Central memory CD4-positive, alpha-beta T cell (primary cell): ENCODE results near the gene ARHGAP45.
"Not testable (repeated sequence)": the region's sequence is repeated elsewhere in the genome, so short reads cannot be mapped to it uniquely, and the experiment has no call there.

Experiments used
- DNase-seq: peaks from one replicate; pipeline ENCODE4 v3.0.0; 2022

ARHGAP45 gene

GRCh38 chr19:1105008-1105872 is 38.3 kb downstream of the ARHGAP45 start:
- DNase-seq, result no peak

- DNase-seq, result no peak
Measured at GRCh38 chr19:1105873-1106840, 39.2 kb downstream of the ARHGAP45 start.

DNA sequence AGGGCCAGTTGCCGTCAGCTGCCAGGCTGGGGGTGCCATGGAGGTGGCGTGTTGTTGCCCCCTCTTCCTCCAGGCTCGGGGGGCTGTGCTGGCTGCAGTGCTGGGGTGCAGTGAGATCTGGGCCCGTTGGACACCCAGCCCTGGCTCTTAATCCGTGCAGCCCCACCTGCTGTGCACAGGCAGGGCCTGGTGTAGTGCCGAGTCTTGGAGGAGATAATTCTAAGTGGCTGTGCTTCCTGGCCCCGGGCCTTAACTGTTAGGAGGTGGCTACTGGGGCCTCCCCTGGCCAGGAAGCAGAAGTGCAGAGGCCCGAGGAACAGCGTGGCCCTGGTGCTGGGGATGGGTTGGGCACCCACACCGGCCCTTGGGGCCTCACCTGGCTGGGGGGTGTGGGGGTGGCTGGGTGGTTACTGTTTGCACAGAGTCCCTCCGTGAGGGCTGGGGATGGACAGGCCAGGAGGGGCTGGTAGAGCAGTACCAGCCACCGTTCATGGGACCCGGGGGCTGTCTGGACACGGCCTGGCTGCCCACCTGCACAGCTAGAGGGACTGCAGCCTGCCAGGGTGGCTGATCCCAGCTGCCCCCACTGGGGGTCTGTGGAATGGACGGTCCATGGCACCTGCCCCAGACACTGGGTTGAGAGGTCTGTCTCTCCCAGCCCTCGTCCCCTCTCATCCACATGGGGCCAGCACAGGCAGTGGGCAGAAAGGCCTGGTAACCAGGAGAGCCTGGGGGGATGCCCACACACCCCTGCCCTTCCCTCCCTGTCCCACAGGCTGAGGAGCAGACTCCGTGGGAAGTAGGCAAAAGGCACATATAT is 40.1 kb downstream of the ARHGAP45 start:
- DNase-seq, result no peak

DNA sequence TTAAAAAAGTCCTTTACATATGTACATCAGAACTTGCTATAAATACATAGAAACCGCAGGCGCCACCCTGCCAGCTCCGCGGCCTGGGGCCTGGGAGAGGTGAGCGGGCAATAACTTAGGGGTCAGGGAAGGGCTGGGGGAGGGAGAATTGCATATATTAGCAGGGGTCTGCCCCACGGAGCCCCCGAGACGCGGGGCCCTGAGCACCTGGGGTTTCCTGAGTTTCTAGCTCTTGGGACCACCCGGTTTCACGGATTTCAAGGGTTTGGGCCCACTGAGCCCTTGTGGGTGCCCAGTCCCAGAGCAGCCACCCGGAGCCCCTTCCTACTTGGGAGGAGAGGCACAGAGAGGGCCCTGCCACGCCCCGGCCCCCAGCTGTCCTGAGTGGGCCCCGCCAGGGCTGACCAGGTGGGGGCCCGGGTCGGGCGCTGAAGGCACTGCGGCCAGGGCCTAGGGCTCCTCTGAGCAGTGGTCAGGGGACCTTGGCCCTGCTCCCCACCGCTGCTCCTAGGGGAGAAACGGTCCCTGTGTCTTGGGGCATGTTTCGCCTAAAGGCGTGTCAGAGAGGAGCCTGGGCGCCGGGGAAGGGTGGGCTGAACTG is 40.8 kb downstream of the ARHGAP45 start:
- DNase-seq, result no peak

- DNase-seq, result no peak
Measured at GRCh38 chr19:1108291-1109031, 41.5 kb downstream of the ARHGAP45 start.

DNA sequence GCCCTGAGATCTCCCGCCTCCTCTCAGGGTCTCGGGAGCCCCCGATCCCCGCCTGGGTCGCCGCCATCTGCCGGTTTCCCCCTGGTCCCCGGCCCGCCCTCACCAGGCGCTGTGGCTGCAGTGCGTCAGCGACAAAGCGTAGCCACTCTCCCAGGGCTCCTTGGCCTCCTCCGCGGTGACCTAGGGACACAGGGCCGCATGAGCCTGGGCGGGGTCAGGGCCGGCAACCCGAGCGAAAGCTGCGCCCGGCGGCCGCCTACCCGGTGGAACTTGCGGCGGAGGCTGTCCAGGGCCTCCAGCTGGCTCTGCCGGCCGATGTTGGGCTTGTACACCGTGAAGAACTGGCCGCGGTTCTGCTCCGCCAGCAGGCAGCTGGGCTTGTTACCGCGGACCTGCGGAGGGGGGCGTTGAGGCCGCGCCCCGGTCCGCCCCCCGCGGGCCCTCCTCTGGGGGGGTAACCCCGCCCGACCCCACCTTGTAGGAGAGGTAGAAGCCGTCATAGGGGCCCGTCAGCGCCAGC is 42.1 kb downstream of the ARHGAP45 start:
- no peak for DNase-seq

- DNase-seq, result no peak
Measured at GRCh38 chr19:1109697-1110671, 43.0 kb downstream of the ARHGAP45 start.

- no peak for DNase-seq
Measured at GRCh38 chr19:1110809-1111640, 44.1 kb downstream of the ARHGAP45 start.

DNA sequence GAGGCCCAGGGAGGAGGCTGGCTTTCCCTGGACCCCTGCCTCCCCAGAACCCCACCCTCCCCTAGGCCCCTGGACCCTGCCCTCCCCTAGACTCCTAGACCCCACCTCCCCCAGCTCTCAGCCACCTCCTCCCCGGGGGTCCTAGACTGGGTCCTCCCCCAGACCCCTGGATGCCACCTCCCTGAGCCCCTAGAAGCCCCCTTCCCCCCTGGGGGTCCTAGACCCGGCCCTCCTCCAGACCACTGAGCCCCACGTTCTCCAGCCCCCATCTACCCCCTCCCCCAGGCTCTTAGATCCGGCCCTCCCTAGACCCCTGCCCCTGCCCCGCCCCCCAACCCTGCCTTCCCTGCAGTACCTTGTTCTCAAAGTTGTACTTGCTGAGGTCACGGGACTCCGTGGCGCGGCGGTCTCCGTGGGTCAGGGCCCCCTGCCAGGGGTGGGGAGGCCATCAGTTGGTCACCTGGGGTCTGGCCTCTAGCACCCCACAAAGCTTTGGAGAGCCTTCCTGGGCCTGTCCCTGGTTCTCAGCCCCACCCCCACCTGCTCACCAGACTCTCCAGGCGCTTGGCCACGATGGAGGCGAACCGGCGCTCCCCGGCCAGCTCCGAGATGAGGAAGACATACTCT is 44.8 kb downstream of the ARHGAP45 start:
- DNase-seq, result no peak

GRCh38 chr19:1112268-1113029 is 45.5 kb downstream of the ARHGAP45 start:
- DNase-seq, result no peak

DNA sequence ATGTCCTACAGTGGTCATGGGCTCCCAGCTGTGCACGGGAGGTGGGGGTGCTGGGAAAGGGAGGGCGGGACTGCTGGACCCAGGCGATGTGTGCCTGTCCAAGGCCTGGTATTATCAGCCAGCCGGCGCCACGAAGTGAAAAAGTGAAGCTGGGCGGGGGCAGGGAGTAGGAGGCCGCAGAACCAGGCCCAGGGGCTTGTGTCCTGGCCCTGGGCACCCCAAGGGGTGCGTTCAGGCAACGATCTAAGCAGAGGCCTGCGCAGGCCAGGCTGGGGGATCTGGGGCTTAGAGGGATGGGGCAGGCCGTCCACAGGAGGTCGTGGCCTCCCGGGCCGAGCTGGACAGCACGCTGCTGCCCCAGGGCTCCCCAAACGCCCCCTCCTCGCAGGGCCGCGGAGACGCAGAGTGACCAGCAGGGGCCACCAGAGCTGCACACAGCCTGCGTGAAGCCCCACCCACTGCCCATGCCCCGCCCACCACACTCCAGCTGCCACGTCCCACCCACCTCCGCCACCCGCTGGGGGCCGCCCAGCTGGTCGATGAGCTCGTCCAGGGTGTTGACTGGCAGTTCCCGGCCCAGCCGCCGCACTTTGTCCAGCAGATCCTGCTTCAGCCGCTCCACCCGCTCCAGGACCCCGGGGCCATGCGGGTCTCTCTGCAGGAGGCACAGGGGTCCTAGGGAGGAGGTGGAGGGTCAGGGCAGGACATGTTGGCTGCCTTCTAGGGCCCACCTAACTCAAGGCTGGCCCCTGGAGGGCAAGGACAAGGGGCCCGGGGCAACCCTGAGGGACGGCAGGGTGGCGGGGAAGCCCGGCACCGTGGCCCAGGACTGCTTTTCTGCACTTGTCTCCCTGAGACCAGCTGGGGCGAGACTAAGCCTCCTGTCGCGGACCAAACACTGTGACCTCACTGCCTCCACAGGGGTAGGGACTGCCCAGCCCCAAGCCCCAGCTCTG is 46.3 kb downstream of the ARHGAP45 start:
- peak; percentile 74 for DNase-seq

DNA sequence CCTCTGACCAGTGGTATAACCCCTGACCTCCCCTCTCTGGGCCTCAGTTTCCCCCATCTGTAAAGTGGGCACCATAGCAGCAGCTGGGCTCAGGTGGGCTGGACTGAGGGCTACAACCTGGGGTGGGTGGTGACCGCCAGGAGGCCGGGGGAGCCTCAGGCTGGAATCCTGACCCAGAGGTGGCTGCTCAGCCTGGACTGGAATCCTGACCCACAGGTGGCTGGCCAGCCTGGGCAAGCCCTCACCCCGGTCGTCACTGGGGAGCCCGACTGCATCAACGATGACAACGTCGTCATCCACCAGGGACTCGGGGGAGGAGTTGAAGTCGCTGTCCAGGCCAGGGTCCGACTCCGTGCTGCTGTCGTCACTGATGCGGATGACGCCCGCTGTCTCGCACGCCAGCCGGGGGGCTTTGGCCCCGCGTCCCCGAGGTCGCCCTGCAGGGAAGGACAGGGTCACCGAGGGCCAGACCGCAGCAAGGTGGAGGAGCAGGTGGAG is 47.1 kb downstream of the ARHGAP45 start:
- no peak for DNase-seq

- DNase-seq, result not testable (repeated sequence)
Measured at GRCh38 chr19:1114728-1115127, 47.8 kb downstream of the ARHGAP45 start.

GRCh38 chr19:1115646-1116420 is 48.9 kb downstream of the ARHGAP45 start:
- no peak for DNase-seq
